HG02623 (cell line): Measurements from ENCODE around the gene RACGAP1.
"Not testable (repeated sequence)": the region's sequence is repeated elsewhere in the genome, so short reads cannot be mapped to it uniquely, and the experiment has no call there.

Experiments used
- ATAC-seq: cut with Tn5 transposase; IDR thresholded peaks from one replicate; pipeline ENCODE4 v1.9.1; 2021; ENCODE audit warnings: moderate library complexity; ENCODE audit not compliant: unreplicated experiment

The RACGAP1 gene

DNA sequence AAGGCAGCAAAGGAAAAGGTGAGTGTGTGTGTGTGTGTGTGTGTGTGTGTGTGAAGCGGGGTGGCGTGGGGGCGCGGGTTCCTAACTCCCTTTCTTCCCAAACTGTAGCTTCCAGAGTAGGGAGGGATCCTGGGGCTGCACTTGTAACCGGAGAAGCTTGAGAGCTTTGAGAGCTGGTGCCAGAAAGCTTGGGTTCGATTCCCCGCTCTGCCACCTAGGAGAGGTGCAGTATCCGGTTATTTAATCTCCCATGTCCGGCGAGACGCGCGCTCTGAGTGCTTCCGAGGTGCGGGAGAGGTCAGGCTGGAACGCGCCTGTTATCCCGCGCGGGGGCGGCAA is 7.2 kb upstream of the RACGAP1 start:
- ATAC-seq: no peak

DNA sequence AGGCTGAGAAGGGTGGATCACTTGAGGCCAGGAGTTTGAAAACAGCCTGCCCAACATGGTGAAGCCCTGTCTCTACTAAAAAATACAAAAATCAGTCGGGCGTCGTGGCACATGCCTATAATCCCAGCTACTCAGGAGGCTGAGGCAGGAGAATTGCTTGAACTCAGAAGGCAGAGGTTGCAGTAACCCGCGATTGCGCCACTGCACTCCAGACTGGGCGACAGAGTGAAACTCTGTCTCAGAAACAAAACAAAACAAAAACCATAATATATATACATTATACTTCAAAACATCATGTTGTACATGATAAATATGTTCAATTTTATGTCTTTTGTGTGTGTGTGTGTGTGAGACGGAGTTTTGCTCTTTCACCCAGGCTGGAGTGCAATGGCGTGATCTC is 5.2 kb upstream of the RACGAP1 start:
- not testable (repeated sequence) for ATAC-seq

- ATAC-seq: no peak
Measured at GRCh38 chr12:50026691-50027090, 1.4 kb upstream of the RACGAP1 start.

- peak; percentile 18 for ATAC-seq
Measured at GRCh38 chr12:50024805-50025186, 498 bp downstream of the RACGAP1 start.

- no peak for ATAC-seq
Measured at GRCh38 chr12:50024227-50024626, 1.1 kb downstream of the RACGAP1 start.

DNA sequence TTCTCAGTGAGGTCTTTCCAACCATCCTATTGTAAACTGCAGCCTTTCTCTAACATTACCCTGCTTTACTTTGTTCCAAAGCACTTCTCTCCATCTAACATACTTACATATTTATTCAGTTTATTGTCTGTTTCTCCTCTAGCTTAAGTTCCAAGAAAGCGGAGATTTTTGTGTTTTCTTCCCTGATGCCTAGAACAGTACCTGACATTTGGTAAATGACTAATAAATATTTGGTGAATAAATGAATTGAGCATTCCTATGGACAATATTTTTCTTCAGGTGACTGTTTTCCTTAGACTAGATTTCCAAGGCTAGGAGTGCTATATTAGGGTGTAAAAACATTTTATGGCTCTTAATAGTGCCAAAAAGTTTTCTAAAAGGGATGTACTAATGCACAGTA is 2.4 kb downstream of the RACGAP1 start:
- ATAC-seq: no peak

- ATAC-seq: no peak
Measured at GRCh38 chr12:50021031-50021430, 4.3 kb downstream of the RACGAP1 start.

DNA sequence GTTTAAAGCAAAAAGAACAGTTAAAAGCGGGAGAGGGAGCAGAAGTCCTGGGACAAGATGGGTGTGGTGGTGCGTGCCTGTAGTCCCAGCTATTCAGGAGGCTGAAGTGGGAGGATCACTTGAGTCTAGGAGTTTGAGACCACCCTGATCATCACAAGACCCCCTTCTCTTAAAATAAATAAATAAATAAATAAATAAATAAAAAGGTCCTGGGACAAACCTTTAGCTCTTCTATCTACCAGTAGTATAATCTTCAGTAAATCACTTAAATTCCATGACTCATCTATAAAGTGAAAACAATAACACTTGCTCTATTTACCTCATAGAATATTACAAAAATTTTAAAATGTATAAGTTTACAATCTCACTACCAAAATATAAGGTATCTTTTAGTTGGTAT is 5.8 kb downstream of the RACGAP1 start:
- no peak for ATAC-seq

DNA sequence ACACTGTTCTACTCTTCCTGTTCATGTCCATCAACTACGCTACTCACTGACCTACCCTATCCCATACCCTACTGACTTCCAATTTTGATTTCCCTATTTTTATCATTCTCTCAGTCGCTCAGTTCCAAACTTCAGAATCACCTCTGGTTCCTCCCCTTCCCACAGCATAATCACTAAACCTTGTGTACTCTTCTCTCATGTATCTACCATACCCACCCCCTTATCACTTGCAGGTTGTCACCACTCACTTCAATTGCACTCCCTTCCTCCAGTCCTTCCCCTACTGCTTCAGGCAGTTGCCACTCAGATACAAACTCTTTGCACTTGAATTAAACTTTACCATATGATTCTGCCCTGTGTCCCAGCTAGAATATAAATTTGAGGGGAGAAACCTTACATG is 6.3 kb downstream of the RACGAP1 start:
- no peak for ATAC-seq

DNA sequence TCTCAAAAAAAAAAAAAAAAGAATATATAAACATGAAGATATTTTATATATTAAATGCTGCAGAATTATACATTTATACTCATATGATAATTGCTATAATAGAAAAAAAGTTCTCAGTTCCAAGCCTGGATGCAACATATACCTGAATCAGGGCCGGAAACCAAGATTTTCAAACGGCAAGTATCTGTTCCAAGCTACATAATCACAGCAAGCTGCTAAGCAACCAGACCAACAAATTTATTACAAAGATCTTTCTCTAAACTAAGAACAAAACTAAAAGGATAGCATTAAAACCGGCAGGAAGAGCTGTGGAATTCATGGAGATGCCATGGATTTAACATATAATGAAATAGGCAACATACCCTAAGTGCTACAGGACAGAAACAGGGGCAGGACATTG is 7.1 kb downstream of the RACGAP1 start:
- no peak for ATAC-seq

GRCh38 chr12:50017641-50018040 is 7.7 kb downstream of the RACGAP1 start:
- ATAC-seq: no peak

- ATAC-seq: no peak
Measured at GRCh38 chr12:50016501-50017475, 8.5 kb downstream of the RACGAP1 start.

DNA sequence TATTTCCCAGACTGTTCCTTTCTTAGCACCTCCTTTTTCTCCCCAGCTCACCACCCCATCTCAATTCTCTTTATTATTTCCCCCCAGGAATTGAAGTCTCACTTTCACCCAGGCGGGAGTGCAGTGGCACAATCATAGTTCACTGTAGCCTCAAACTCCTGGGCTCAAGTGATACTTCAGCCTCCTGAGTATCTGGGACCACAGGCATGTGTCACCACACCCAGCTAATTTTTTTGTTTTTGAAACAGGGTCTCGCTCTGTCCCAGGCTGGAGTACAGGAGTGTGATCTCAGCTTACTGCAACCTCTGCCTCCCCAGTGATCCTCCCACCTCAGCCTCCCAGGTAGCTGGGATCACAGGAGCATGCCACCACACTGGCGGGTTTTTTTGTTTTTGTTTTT is 11.0 kb downstream of the RACGAP1 start:
- no peak for ATAC-seq

DNA sequence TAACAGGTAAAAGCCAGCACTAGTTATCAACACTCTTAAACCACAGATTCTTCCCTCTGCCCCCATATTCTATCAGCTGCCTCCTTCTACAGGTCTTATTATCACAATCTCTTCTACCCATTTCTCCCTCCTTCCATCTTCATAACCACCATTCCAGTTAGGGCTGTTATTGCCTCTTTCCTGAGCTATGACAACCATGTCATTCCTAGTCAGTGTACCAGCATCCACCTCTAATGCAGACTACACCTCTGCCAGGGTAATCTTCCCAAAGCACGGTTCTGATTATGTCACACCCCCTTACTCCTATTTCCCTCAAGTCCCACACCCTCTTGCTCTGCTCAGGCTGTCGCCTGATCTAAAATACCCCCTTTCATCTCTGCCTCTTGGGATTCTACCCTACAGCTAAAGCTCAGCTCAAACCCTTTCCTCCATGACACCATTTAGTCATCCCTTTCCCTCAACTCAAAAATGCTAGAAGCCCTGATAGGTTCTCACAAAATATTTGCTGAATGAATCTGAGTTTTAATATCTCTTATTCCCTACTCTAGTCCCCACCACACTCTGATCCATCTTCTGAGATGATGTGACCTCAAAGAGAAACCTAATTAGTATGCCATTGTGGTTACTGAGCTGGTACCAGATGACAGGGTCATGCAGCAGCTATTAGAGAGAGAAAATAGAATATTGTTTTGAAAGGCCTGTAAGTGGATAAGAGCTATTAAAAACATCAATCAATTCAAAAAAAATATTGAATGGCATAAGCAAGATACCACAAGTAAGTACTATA is 11.7 kb downstream of the RACGAP1 start:
- ATAC-seq: no peak

GRCh38 chr12:50006754-50007442 is 18.4 kb downstream of the RACGAP1 start:
- no peak for ATAC-seq

DNA sequence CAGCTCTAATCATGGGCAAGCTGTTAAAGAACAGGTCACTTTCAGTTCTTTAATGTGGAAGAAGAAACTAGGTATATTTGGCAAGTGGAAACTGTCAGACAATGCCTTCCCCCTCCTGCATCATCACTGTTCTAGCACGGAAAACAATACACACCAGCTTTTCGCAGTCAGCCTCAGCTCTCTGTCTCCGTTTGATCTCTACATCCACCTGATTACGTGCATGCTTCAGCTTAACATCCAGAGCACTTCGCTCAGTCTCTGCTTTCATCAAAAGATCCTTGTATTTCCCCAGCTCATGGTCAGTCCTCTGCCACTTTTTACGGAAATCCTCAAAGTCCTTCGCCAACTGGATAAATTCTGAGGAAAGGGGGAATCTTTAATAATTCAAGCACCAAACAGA is 19.0 kb downstream of the RACGAP1 start:
- no peak for ATAC-seq

- no peak for ATAC-seq
Measured at GRCh38 chr12:50005175-50005574, 20.1 kb downstream of the RACGAP1 start.

DNA sequence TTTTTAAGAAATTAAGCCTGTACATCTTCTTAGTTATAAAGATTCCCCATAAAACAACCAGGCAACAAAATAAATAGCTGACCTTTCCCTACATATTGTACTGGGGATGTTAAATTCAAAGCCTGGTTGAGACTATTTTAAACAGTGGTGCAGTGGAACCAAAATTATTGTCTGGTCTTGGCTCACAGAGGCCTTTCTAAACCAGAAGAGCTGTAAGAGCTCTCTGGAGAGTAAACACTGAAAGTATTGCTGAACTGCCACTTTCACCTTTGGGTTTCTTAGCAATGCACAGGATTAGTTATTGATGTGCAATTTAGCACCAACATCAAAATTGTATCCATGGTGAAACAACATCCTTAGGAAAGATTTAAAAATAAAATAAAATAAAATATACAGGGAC is 20.6 kb downstream of the RACGAP1 start:
- ATAC-seq: no peak

DNA sequence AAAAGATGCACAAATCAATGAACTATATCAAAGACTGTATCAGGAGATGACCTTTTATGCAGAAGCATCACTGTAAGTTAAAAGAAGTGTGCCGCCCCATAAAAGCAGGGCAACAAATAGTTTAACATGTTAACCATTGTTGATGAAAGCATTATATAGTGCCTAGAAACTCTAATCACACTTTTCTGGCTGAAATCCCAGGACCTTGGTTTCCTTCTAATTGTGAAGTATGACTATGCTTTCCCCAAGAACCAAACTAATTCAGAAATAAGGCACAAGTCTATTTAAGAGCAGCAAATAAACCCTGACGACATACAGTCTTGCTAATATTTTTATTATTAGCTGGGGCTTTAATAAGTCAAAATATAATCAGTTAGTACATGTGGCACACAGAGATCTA is 21.7 kb downstream of the RACGAP1 start:
- no peak for ATAC-seq

DNA sequence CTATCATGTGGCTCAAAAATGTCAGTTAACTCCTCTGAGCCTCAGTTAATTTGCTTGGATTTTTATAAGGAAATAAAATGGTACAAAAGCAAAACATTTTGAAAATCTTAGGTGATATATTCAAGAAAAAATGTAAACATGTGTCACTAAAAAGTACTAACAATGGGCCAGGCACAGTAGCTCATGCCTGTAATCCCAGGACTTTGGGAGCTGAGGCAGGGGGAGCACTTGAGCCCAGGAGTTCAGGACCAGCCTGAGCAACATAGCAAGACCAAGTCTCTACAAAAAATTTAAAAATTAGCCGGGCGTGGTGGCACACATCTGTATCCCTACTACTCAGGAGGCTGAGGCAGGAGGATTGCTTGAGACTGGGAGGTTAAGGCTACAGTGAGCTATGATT is 26.8 kb downstream of the RACGAP1 start:
- ATAC-seq: no peak

DNA sequence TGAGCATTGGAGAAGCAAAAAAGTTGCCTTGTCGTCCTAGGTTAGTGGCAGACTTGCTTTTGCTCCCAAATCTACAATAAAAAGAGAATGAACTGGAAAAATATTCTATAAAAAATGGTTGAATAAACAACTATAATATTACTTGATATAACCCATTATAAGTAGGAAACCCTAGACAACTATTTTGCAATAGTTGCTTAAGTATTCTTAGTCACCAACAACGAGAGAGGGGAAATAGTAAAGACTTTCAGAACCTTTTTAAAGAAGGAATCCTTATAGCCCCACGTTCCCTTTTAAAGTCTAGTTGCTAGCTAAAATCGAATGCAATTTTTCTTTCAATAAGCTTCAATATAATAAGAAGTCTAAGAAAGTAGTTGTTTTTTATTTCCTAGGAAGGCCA is 35.0 kb downstream of the RACGAP1 start:
- no peak for ATAC-seq

DNA sequence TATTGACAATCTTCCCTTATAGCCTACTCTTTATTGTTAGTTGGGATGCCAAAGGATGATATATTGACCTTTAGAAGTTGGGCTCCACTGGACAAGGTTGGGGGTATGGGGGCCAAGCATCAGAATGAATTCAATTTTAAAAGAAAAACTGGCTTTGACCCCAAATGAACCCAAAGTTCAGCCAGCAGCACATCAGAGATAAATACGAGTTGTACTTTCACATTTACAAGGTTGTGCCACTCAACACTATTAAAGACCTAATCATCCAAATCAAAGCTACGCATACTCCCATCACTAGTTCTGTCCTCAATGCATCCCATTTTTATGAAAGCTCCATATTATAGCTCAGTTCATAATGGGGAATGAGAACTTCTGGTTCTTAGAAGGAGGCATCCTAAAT is 35.9 kb downstream of the RACGAP1 start:
- ATAC-seq: not testable (repeated sequence)
